ENCODE measurements around the gene IDE.
"Not testable (repeated sequence)": the region's sequence is repeated elsewhere in the genome, so short reads cannot be mapped to it uniquely, and the experiment has no call there.

The IDE gene

DNA sequence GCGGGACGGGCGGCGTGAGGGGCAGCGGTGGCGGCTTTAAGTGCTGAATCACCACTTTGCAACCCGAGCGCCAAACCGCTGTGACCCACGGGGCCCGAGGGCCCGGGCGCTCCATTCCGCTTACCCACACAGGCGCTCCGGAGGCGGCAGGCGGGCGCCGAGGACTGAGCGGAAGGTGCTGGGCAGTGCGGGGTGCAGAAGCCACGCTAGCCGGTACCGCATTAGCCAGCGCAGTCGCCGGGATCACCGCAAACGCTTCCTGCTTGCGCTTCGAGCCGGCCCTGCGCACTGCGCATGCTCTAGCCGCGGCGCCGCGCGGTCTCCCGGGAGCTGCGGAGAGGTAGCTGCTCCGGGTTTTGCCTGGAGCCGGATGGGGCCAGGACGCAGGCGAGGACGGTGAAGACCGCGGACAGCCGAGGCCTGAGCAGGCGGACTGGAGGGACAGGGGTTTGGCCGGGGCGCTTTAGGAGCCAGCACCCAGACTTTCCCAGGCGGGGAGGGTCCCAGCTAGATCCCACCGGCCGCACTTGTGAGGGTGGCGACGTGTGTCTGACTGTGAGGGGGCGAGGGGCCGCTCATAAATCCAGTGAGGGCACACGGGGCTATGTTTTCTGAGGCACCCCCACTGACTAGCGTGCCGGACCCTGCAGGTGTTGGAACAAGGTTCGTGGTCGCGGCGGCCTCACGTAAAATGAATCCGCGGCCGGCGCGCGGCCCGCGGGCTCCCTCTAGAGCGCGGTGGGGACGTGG is at the start of gene IDE:
TSS of gene IDE (minus strand) at position 296 of the 750 bp plus-strand sequence. CDS start at position 222, 74 bp downstream.
- no peak for DNase-seq

DNA sequence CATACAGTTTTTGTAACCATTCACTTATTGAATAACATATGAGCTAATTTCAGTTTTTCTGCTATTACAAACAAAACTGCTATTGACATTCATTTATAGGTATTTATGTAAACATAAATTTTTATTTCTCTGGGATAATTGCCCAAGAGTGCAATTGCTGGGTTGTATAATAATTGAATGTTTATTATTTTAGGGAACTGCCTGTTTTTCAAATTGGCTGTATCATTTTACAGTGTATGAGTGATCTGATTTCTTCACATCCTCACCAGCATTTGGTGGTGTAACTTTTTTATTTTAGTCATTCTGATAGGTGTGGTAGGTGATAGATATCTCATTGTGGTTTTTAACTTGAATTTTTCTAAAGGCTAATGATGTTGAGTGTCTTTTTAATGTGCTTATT is 45.5 kb upstream of the IDE start:
- no peak for DNase-seq

DNA sequence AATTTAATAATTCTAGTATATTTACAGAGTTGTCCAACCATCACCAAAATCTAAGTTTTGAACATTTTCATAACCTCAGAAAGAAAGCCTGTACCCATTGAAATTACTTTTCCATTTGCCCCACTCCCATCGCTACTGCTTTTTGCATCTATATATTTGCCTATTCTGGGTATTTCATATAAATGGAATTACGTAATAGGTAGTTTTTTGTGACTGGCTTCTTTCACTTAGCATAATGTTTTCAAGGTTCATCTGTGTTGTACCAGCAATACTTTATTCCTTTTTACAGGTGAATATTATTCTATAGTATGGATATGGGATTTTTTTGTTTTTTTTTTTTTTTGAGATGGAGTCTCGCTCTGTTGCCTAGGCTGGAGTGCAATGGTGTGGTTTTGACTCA is 41.6 kb upstream of the IDE start:
- no peak for DNase-seq

DNA sequence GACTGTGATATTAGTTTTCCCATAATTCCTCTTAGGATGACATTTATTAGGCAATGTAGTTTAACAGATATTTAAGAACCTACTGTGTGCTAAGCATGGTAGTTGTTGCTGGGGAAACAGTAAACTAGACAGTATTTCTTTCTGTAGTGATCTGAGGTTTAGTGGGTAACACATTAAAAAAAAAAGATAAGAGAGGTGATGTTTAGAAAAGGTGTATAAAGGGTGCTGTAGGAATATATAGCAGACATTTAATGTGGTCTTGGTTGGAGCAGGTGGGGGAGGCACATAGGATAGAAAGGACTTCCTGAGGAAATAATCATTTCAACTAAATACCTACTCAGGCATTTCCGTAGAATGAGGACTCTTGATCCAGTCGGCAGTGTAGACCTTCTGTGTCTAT is 30.9 kb upstream of the IDE start:
- DNase-seq: no peak

- no peak for DNase-seq
Measured at GRCh38 chr10:92598321-92598720, 24.4 kb upstream of the IDE start.

GRCh38 chr10:92595505-92595904 is 21.6 kb upstream of the IDE start:
- no peak for DNase-seq

GRCh38 chr10:92593619-92594588 is 20.0 kb upstream of the IDE start:
- no peak for DNase-seq

DNA sequence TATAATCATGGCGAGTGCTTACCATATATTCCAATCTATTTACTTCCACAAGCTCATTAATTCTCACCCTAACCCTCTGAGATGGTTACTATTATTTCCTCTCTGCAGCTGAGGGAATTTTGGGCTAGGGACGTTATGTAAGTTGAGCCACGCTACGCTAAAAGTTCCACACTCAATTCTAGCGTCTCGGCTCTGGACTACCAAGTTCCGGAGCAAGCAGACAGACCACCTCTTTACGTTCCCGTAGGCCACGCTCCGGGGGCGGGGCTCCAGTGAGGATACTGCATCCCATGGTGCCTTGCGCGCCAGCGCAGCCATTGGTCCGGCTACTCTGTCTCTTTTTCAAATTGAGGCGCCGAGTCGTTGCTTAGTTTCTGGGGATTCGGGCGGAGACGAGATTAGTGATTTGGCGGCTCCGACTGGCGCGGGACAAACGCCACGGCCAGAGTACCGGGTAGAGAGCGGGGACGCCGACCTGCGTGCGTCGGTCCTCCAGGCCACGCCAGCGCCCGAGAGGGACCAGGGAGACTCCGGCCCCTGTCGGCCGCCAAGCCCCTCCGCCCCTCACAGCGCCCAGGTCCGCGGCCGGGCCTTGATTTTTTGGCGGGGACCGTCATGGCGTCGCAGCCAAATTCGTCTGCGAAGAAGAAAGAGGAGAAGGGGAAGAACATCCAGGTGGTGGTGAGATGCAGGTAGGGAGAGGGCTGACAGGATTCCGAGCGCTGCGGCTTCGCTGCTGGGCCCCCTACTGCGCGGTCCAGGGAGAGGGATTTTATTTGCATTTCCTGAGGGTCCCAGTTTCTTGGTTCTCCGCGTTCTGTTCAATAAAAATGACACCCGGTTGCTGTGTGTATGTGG is 19.1 kb upstream of the IDE start, which contains the start of gene KIF11:
TSS of gene KIF11 (plus strand) at position 370 of the 858 bp plus-strand sequence. CDS start at position 616, 246 bp downstream.
- peak; percentile 86 for DNase-seq

DNA sequence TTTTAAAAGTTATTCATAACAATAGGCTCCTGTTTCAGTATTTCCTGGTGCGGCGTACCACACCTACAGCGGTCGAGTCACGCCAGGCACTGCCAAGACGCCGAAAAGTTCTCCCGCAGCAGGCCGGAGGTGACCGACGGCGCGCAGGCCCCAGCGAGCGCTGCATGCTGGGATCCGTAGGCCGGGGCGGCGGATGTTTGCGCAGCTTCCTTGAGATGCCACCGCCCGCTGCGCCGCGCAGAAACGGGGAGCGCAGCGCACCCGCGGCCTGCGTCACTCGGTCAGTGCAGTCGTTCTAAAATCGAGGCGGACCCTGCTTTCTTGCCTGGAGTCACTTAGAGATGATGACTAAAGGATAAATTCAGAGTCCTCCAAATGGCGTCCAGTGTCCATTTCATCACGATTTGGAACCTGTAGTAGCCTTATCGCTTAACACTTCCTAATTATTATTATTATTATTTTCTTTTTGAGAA is 17.7 kb upstream of the IDE start:
- no peak for DNase-seq

DNA sequence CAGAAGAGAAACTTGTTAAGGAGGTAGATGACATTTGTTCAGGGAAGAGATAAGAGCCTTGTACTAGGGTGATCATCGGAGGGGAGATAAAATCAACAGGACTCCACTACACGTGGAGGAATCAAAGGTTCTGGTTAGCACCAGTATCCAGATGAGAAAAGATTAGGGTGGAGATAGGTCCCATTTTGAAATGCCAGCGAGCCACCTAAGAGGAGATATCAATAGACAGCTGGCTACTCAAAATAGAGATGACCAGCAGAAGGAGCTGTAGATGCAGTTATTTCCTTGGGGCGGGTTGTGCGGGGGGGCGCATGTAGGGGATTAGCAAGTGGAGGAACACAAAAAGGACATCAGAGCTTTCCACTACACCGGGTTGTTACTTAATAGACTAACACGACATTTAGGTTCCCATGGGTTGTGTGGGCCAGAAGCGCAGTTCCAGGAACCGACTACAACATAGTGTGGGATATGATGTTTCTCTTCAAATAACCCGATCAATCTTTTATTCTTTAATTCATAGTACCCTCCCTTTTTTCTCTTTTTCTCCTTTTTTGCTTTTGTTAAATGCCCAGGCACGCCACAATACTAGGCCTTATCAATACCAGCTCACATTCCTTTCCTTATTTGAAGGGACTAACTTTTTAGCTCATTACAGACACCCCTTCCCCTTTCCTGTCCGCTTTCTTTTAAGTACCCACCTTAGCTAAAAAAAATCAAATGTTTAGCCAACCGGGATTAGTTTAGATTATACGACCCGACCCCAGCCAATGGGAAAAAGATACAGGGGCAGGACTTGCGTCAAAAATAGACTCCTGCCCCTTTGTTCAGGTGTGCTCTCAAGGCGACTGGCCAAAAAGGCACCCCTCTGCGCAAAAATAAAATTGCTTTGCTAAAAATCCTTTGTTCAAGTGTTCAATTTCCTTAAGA is 17.0 kb upstream of the IDE start:
- no peak for DNase-seq

DNA sequence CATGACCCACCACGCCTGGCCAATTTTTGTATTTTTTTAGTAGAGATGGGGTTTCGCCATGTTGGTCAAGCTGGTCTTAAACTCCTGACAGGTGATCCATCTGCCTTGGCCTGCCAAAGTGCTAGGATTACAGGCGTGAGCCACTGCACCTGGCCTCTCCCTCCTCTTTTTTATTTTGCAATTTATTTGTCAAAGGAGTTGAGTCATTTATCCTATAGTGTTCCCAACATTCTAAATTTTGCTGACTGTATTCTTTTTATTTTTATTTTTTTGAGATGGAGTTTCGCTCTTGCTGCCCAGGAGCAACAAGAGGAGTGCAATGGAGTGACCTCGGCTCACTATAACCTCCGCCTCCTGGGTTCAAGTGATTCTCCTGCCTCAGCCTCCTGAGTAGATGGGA is 8.5 kb upstream of the IDE start:
- not testable (repeated sequence) for DNase-seq

- no peak for DNase-seq
Measured at GRCh38 chr10:92575961-92576360, 2.1 kb upstream of the IDE start.

DNA sequence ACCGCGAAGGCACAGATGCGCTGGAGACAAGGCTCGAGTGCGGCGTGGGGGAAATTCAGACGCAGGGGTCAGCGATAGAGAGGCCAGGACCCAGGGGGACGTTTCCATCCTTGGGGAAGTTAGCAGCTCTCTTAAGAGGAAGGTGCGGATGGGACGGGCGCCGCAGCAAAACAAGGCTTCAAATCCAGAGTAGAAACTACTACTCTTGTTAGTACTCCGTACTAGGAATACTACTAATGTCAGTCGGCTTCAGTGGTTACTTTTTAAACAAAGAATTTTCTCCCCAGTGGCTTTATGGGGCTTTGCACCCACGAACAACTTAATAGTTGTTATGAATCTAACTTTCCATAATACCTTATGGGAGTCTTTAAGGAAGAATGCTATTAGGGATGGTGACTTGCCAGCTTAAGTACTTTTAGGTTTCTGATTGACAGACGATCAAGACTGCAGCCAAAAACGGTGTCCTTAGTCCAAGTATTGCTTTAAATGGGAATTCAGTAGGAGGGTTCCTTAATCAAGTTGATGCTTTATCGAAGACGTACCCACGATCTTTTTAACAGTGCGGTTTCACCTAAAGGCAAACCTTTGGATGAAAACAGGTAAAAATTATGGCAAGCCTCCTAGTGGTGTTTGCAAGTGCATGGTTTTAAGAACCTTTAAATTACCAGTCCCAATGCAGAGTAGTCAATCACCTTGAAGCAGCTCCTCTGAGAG is 812 bp upstream of the IDE start:
- DNase-seq: no peak

- no peak for DNase-seq
Measured at GRCh38 chr10:92573091-92573797, 649 bp downstream of the IDE start.

- DNase-seq: no peak
Measured at GRCh38 chr10:92572362-92573090, 1.4 kb downstream of the IDE start.

DNA sequence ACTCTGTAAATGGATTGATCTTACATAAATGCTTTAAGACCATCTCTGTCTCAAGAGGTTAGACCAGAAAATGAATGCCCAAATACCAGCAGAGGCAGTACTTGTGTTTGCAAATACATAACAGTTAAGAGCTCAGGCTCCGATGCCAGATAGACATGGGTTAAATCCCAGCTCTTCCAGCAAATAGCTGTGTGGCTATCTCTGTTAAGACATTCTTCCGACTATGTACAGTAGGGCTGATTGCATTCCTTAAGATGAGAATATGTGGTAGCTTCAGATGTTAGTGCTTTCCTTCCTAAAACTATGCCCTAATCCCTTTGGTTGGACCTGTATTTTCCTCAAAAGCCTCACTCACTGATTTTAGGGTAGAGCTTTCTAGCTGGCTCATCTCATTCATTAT is 2.2 kb downstream of the IDE start:
- no peak for DNase-seq

- DNase-seq: not testable (repeated sequence)
Measured at GRCh38 chr10:92569663-92570062, 4.2 kb downstream of the IDE start.

GRCh38 chr10:92569071-92569470 is 4.8 kb downstream of the IDE start:
- DNase-seq: no peak

GRCh38 chr10:92567952-92568600 is 5.8 kb downstream of the IDE start:
- no peak for DNase-seq

Data from NCI-H187 treated with DMSO at 0.1 percent for 48 hours (cell line).